C4-2B (cell line): ENCODE measurements around the gene SKI.

ENCODE experiments used
- ZFX ChIP-seq: fragments of 450-650 bp; IDR thresholded peaks from 2 replicates; pipeline ENCODE4 v1.6.1; 2017
- TF ChIP-seq, protein P1 (sequence below): fragments of 450-650 bp; conservative IDR thresholded peaks from 2 replicates; pipeline ENCODE4 v1.5.1; 2017; ENCODE audit warnings: mild to moderate bottlenecking

GRCh38 chr1:2247760-2248126 is 19.6 kb downstream of the SKI start:
- TF ChIP-seq, protein P1, sequence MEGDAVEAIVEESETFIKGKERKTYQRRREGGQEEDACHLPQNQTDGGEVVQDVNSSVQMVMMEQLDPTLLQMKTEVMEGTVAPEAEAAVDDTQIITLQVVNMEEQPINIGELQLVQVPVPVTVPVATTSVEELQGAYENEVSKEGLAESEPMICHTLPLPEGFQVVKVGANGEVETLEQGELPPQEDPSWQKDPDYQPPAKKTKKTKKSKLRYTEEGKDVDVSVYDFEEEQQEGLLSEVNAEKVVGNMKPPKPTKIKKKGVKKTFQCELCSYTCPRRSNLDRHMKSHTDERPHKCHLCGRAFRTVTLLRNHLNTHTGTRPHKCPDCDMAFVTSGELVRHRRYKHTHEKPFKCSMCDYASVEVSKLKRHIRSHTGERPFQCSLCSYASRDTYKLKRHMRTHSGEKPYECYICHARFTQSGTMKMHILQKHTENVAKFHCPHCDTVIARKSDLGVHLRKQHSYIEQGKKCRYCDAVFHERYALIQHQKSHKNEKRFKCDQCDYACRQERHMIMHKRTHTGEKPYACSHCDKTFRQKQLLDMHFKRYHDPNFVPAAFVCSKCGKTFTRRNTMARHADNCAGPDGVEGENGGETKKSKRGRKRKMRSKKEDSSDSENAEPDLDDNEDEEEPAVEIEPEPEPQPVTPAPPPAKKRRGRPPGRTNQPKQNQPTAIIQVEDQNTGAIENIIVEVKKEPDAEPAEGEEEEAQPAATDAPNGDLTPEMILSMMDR = no peak
- TF ChIP-seq ZFX = no peak
